GM18517 (cell line): ENCODE measurements around the gene CSTPP1.

Experiments
- ATAC-seq: cut with Tn5 transposase; IDR thresholded peaks from one replicate; pipeline ENCODE4 v1.9.1; 2021; ENCODE audit warnings: mild to moderate bottlenecking, moderate library complexity; ENCODE audit not compliant: unreplicated experiment

The CSTPP1 gene, protein sequence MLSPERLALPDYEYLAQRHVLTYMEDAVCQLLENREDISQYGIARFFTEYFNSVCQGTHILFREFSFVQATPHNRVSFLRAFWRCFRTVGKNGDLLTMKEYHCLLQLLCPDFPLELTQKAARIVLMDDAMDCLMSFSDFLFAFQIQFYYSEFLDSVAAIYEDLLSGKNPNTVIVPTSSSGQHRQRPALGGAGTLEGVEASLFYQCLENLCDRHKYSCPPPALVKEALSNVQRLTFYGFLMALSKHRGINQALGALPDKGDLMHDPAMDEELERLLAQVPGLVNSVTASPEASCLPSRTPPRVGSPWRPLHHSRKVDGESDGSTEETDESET

DNA sequence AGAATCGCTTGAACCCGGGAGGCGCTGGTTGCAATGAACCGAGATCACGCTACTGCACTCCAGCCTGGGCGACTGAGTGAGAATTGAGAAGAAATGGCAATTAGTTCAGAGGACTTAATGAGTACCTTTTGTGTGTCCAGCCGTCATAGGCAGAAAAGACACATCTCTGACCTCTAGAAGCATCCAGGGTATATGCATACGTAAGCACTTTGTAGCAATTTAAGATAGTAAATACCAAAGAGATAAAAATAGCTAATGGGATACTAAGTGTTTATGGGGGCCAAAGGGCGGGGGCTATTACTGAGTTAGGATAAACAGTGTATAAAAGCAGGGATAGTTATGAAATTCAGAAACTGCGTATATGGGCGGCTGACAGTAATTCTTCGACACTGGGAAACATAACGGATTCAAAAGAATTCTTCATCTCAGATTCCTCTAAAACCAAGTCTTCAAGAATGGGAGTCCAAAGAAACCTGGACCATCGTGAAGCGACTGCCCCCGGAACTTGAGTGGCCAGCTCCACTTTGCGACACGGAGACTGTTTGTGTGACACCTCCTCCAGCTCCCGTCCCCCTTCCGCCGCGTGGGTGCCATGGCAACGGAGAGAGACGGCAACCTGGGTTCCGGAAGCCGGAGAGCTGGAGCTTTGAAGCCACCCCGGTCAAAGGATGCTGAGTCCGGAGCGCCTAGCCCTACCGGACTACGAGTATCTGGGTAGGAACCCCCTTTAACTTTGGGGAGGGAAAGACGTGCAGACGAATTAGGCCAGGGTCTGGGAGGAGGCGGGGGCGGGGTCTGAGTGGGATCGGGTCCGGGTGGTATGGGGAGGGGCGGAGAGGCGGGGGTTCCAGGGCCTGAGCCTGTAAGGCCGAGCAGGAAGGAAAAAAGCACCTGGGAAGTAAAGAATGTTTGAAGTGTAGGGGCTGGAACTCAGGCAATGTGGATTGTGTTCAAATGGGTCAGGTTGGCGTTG lies at the start of gene CSTPP1:
TSS of gene CSTPP1 (plus strand) at position 624 of the 973 bp plus-strand sequence. CDS start at position 669, 45 bp downstream.
- peak; percentile 79 for ATAC-seq

DNA sequence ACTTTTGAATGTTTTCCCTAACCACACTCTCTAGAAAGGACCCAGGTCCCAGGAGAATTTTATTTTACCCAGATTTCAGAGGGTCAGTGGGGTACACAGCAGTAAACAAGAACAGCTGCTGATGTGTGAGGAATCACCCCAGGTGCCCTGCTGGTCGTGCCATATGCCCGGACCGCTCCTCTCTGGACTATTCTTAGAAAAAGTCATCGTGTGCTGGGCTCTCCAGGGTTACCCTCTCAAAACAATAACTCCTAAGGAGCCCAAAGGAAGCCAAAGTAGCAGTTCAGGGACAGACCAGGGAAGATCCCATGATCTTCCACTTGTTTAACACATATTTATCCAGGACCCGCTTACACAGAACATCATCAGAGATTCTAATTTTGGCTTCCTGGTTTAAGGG lies 47.9 kb upstream of the CSTPP1 start:
- ATAC-seq = no peak

DNA sequence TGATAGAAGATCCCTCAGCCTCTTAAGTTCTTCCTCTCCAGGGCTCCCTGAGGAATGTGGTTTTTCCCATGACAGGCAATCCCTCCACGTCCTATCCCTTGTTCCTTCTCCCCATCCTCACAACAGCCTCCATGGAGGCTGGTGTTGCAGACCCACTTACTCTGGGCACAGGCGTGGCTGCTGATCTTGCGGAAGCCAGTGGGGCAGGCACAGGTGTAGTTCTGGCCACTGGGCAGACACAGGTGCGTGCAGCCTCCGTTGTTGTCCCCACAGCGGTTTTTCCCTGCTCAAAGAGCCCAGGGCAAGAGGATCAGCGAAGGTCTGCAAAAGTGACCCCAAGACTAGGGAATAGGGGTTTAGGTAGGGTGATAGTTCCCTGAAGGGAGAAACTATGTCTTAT lies 47.3 kb upstream of the CSTPP1 start:
- ATAC-seq = no peak

DNA sequence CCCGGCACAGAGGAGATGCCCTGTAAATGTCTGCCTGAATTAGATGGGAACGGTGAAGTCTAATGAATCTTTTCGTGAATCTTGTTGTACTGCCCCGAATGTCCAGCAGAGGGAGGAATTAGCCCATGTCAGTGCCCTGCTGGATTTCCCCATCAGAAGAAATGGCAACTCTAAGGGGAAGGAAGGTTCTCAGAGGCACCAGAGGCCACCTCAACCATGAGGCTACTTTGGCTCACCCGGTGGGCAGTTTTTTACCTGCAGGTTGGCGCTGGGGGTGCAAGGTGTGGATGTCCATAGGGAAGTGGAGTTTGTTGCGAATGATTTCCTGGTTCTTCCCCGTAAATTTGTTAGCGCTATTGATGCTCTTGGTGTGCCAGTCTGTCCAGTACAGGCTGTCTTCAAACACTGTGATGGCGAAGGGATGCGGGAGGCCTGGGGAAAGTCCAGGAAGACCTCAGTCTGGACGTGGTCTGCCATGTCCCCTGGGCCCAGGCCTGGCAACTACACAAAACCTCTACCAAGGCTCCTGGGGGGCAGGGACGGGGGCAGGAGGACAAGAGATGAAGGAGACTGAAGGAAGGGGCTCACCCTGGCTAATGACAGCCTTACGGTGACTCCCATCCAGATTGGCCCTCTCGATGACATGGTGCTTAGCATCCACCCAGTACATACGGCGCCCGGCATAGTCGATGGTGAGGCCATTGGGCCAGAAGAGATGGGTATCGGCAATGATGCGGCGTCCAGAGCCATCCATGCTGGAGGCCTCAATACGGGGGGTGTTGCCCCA lies 46.7 kb upstream of the CSTPP1 start:
- no peak for ATAC-seq

DNA sequence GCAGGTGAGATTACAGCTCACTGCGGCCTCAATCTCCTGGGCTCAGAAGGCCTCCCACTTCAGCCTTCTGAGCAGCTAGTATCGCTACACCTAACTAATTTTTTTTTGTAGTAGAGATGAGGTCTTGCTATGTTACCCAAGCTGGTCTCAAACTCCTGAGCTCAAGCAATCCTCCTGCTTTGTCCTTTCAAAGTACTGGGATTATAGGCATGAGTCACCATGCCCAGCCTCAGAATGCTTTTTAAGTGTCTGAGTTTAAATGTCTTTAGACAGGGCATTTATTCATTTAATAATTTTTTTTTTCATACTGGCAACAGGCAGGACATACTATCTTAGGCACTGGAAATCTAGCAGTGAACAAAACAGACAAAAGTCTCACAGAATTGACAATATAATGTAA lies 45.9 kb upstream of the CSTPP1 start:
- ATAC-seq = no peak

DNA sequence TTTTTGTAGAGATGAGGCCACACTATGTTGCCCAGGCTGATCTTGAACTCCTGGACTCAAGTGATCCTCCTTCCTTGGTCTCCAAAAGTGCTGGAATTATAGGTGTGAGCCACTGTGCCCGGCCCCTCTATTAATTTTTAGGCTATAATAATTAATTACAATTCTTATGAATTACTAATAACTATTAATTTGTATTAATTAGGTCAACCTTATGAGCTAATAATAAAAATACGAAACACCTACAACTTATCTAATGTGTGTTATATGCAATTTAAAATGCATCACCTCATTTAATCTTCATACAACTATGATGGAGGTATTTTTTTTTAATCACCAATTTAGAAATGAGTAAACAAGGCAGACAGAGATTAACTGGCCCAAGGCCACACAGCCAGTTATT lies 44.5 kb upstream of the CSTPP1 start:
- ATAC-seq = no peak

DNA sequence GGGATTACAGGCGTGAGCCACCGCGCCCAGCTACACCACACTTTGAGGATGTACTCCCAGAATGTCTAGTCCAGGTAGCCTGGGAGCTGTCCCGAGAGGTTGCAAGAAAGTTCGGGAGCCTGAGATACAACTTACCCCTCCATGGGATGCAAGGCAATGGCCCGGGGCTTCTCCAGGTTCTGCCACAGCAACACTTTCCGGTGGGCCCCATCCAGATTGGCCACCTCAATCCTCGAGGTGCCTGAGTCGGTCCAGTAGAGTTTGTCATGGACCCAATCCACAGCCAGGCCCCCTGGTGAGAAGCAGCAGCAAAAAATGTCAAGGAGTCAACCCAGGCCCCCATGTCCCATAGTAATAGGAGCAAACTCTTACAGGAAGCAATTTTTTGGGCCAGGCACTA lies 43.7 kb upstream of the CSTPP1 start:
- ATAC-seq = no peak

DNA sequence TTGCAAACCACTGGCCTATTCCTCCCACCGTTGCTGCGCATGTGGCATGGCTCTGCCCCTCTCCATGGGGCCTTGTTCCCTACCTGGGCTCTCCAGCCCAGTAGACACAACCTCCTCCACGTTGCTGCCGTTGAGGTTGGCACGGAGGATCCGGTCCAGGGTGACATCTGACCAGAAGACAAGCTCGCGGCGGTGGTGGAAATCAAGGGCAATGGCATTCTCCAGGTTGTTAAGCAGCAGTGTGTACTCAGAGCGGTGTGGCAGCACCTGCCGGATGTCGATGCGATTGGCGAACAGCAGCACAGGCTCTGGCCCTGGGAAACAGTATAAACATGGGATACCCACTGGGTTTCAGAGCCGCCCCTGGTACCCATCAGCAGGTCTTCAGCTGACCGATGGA lies 42.1 kb upstream of the CSTPP1 start:
- ATAC-seq = no peak

DNA sequence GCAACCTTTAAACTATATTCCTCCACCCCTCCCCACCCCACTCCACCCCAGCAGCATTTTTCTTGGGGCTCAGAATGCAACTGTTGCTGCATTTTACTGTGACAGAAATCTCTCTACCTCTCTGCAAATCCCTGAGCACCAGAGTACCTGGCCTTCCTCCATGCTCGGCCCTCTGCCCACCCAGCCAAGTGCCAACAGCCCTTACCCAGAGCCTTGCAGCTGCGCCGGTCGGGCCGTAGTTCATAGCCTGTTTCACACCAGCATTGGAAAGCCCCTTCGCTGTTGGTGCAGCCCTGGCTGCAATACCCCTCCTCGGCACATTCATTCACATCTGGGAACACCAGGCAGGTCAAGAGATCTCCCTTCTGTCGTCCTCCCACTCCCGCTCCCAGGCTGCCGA lies 41.6 kb upstream of the CSTPP1 start:
- ATAC-seq = no peak

DNA sequence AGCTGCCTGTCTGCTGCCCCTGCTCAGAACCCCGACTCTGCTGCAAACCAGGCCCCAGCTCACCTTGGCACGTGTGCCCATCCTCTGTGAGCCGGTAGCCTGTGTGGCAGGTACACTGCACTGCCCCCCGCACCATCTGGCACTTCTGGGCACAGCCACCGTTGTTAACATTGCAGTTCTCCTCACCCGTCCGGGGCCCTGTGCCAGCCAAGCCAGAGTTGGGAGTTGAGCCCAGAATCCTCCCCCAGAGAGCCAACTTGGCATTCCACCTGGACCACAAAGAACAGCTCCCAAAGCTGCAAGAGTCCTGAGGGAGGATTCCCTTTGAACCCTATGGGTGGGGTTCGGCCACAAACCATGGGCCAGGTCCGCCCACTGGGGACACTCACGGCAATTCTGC lies 40.7 kb upstream of the CSTPP1 start:
- ATAC-seq = no peak

DNA sequence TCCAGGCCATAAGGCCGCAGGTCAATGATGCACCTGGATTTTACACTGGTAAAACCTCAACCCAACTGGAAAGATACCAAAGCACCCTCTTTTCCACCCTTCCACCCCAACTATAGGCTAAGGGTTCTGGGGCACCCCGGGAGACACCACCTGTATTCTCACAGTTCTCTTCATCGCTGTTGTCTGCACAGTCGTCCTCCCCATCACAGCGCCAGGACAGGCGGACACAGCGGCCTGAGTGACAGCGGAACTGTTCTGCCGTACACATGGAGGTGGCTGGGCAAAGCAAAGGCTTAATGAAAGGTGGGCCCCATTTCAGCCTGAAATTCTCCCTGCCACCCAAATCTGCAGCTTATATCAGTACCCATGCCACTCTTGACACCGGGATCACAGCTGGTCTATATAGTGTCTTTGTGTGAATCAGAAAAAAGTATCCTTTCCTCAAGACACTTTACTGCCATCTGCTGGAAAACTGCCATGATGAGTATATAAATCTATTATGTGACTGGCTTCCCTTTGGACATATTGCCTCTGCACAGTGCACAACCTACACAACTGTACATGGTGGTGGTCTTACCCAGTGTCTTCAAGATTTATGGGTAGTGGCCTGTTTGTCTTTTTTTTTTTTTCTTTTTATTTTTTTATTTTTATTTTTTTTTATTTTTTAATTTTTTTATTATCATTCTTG lies 39.7 kb upstream of the CSTPP1 start:
- ATAC-seq = no peak

DNA sequence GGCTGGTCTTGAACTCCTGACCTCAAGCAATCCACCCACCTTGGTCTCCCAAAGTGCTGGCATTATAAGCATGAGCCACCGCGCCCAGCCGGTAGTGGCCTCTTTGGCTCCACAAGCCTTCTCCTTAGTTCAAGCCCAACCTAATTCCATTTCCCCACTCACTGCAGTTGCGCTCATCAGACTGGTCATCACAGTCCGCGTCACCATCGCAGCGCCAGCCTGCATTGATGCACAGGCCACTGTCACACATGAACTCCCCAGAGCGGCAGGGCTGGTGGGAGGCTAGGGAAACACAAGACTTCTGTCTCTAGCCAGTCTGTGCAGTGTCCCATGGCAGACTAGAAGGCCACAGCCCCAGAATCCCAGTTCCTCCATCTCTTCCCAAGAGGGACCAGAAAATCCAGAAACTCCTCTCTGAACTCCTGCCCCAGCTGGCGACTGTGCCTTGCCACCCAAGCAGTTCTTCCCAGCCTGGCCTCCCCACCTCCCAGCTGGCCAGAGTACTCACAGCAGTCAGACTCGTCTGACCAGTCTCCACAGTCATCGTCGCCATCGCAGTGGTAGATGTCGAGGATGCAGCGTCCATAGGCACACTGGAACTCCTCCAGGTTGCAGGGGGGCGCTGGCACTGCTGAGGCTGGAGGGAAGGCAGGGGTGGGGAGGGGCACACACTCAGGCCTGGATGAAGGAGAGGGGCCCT lies 38.0 kb upstream of the CSTPP1 start:
- no peak for ATAC-seq

DNA sequence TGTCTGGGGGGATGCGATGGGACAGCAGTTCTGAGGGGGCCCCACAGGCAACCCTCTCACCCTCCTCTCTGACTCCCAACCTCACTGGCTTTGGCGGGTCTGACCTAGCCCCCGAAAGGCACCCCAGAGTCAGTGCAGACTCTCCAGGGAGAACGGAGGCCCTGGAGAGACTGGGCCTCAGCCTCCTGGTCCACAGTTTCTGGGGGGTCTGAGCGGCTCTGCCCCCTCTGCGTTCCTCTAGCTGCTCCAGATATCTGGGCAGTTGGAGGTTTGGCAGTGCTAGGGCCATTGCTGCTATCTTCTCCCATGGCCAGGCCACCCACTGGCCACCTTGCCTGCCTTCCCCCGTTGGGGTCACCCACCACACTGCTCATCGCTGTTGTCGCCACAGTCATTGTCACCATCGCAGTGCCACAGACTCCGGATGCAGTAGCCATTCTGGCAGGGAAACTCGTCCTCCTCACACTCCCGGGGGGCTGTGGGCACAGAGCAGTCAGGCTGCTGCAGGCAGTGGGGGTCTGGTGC lies 37.0 kb upstream of the CSTPP1 start:
- ATAC-seq = no peak

DNA sequence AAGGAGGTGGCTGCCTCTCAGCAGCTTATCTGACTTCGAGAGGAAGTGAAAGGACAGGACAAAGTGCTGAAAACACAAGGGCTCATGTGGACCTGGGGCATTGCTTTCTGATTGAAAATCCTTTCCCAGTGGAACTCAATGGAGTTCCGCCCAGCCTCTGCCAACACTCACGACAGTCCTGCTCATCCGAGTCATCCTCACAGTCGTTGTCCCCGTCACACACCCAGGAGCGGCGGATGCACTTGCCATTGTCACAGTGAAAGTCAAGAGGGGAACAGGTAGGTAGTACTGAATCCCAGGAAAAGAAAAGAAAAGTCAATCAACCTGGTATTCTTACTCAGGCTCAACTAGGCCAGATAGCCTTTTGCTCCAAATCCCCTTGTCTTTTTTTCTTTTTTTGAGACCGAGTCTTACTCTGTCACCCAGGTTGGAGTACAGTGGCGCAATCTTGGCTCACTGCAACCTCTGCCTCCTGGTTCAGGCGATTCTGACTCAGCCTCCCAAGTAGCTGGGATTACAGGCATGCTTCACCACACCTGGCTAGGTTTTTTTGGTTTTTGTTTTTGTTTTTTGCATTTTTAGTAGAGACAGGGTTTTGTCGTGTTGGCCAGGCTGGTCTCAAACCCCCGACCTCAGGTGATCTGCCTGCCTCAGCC lies 36.3 kb upstream of the CSTPP1 start:
- ATAC-seq = no peak

DNA sequence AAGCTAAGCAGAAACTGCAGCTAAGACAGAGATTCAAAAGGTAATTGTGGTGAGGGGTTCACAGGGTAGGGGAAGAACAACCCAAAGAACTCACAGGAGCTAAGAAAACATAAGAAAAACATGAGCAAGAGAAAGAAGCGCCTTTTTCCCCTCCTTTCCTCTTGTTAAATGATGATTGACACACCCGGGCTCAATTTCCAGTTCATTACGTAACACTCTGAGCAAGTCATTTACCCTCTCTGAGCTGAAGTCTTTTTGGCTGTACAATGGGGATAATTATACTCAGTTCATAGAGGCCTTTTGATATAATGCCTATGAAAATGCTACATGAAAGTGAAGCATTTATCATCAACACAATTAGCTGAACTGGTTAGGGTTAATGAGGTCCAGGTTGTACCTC lies 35.4 kb upstream of the CSTPP1 start:
- no peak for ATAC-seq

DNA sequence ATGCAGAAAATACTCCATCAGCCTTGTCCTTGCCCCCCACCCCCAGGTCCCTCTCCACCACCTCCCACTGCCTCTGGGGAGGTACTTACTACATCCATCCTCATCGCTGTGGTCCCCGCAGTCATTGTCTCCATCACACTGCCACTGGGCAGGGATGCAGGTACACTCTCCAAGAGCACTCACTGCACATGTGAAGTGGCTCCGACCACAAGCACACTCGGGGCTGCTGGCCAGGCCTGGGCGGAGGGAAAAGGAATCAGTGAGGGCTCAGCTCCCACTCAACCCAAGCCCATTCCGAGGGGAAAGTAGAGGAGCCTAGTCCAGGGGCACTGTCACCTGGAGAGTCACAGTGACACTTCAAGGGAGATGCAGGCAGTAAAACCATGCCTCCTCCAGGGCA lies 33.9 kb upstream of the CSTPP1 start:
- ATAC-seq = no peak

DNA sequence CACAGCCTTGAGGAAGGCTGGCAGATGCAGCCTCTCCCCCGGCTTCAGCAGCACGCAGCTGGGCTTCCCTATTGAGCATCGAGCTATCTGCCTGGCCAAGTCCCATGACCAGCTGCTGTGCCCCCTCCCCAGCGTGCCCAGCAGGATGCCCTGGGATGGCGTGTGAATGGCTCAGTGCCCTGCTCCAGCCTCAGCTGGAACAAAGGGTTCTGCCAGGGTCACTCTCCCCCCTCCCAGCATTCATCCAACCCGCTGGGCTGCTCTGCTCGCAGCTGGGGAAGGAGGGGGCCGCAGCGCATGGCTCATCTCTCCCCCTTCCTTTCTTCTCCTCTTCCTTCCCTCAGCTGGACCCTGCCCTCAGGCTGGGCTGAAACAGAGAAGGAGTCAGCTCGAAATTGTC lies 32.7 kb upstream of the CSTPP1 start:
- ATAC-seq = no peak

DNA sequence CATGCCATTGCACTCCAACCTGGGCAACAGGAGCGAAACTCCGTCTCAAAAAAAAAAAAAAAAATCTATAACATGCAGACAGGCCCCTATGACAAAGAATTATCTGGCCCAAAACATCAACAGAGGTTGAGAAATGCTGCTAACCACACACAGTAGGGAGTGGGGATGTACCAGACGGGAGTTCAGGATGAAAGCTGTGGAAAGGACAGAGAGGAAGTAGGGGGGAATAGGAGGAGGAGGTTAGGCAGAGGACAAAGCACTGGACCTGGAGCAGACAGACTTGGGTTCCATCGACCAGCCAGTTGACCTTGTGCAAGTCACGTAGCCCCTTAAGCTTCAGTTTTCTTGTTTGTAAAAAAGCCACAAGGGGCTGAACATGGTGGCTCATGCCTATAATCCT lies 30.8 kb upstream of the CSTPP1 start:
- ATAC-seq = no peak

DNA sequence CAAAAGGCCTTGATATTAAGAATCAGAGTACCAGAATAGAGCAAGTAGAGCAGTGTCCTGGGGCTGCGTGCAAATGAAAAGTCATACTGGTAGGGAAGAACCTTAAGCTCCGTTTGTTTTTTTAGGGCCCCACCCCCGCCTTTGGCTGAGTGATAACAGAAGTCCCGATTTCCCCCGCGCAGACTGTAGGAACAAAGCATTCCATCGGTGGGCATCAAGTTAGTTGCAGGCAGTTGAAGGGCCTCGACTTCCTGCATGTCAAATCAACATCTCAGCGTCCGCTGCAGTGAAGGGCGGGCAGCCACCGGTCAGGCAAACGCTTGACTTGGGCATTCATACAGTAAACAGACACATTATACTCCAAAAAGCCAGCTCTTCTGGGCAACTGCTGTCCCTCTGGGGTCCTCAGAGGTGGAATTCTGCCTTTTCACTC lies 29.9 kb upstream of the CSTPP1 start:
- no peak for ATAC-seq
